ENCODE data around the gene RIMS4.

The RIMS4 gene

DNA sequence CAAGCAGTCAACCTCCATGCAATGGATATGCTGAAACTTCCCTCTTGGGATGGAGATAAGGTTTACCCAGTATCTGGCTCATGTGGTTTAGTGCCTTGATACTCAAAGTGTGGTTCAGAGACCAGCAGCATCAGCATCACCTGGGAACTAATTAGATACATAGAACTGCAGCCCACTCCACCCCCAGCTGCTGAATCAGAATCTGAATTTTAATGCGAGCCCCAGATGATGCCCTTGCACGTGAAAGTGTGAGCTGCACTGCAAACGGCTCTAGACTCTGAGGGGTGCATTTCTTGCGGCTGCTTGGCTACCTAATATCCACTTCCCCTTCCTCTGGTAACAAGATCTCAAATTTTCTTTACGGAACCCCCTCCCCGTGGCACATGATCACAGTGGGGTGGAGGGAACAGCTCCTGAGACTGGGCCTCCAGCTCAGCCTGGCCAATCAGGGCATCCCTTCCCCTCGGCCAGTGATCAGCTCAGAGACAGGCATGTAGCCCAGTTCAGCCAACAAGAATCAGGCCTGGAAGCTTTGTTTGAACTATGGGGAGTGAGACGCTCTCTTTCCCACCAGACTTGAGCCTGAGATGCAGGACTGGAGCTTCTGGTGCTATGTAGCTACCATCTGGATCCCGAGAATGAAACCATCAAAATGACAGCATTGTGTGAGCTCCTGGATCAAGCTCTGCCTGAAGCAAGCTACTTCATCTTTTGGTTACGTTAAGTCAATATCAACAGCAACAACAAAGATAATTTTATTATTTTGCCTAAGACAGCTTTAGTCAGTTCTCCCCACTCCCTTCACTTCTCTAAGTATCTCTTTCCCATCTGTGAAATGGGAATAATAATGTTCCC is 51.9 kb downstream of the RIMS4 start:
- no peak for ATAC-seq

DNA sequence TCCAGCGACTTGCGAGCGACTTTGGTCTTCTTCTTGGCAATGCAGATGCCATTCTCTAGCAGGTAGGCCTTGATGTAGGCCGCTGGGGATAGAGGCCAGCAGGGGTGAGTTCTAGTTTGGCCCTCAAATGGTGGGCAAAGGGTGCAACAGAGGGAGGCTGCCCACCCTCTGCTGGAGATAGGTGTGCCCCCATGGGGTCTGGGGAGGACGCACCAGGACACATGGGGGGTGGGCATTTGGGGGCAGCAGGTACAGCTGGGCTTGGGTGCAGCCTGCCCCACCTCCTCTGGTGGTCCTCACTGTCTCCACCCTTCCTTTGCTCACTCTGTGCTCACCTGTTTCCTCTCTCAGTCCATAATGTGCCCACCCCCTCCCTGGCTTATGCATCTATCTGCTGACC is 53.4 kb downstream of the RIMS4 start:
- no peak for ATAC-seq

GRCh38 chr20:44756011-44756688 is 54.2 kb downstream of the RIMS4 start:
- no peak for ATAC-seq

- ATAC-seq = no peak
Measured at GRCh38 chr20:44754554-44754953, 55.8 kb downstream of the RIMS4 start.

DNA sequence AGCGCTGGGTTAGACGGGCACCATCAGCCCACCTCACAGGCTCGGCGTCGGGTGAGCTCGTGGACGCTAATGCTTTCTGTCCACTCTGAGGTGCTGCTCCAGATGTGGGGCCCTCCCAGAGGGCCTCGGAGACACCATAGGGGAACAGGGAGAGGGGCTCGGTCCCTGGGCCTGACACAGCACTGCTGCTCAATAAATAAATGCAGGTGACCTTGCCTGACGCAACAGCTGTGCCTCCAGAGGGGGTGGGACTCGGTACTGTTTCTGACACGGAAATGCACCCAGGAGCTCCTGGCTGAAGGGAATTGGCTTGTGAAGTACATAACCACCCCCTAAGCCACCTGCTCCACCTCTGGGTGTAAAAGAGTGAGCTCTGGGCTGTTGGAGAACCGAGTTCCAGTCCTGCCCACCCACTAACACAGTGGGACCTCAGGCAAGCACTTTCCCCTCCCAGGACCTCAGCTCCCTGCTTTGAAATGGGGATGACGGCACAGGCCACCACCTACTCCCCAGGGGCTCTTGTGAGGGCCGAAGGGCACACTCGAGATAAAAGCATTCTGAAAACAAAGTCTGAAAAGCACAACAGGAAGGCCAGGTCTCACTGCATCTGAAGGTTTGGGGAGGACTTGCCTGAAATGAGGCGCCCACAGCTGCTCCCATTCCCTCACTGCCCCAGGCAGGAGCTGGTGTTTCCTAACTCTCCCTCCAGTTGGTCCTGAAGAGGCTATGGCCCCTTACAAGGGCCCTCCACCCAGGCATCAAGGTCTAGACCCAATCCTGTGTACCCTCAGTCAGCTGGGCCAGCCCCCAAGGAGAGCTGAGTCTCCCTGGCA is 58.0 kb downstream of the RIMS4 start:
- no peak for ATAC-seq

DNA sequence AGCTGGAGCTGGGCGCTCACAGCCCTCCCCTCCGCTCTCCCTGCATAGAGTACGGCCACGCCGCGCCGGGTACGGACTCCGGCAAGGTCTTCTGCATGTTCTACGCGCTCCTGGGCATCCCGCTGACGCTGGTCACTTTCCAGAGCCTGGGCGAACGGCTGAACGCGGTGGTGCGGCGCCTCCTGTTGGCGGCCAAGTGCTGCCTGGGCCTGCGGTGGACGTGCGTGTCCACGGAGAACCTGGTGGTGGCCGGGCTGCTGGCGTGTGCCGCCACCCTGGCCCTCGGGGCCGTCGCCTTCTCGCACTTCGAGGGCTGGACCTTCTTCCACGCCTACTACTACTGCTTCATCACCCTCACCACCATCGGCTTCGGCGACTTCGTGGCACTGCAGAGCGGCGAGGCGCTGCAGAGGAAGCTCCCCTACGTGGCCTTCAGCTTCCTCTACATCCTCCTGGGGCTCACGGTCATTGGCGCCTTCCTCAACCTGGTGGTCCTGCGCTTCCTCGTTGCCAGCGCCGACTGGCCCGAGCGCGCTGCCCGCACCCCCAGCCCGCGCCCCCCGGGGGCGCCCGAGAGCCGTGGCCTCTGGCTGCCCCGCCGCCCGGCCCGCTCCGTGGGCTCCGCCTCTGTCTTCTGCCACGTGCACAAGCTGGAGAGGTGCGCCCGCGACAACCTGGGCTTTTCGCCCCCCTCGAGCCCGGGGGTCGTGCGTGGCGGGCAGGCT is 60.1 kb downstream of the RIMS4 start:
- ATAC-seq = no peak

DNA sequence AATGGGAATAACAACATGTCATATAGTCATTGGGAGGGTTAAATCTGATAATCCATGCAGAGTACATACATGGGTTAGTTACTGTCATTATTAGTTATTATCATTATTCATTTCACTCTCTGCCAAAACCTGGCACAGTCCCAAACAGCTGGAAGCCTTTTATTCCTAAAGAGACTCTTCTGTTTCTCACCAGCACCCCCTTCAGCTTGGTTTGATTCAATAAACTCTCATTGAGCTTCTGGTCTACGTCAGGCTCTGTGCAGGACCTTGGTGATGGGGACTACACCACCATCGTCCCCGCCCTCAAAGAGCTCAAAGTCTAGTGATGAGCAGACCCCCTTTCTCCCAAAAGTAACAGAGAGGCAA is 62.4 kb downstream of the RIMS4 start:
- no peak for ATAC-seq

DNA sequence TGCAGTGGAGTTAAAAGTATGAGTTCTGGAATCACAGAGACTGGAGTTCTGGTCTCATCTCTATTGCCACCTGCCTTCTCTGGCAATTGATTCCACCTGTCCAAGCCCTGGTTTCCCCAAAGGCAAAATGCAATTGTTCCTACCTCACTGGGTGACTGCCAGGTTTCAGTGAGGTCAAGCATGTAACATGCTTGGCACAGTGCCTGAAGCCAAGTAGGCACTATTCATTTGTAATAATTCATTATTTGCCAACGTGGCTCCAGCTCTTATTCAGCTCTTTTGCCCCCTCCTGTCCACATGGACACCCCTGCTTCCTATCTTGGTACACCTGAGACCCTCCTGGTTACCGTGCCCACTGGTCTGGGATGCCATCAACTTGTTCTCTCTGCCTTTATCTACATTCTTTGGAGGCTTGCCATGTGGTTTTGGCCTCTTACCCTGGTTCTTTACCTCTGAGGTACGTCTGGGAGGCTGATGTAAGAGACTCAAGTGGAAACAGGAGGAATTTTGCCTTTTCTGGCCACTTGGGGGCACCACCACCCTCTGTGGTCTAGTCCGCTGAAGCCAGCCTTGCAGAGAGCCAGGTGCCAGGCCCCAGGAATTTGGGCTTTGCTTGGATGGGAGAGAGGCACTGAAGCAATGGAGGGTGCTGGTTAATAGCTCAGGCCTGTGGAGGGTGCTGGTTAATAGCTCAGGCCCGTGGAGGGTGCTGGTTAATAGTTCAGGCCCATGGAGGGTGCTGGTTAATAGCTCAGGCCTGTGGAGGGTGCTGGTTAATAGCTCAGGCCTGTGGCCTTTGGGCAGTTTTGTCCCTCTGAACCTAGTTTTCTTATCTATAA is 63.0 kb downstream of the RIMS4 start:
- peak; percentile 39 to 41 for ATAC-seq

- ATAC-seq = no peak
Measured at GRCh38 chr20:44746367-44747165, 63.8 kb downstream of the RIMS4 start.

DNA sequence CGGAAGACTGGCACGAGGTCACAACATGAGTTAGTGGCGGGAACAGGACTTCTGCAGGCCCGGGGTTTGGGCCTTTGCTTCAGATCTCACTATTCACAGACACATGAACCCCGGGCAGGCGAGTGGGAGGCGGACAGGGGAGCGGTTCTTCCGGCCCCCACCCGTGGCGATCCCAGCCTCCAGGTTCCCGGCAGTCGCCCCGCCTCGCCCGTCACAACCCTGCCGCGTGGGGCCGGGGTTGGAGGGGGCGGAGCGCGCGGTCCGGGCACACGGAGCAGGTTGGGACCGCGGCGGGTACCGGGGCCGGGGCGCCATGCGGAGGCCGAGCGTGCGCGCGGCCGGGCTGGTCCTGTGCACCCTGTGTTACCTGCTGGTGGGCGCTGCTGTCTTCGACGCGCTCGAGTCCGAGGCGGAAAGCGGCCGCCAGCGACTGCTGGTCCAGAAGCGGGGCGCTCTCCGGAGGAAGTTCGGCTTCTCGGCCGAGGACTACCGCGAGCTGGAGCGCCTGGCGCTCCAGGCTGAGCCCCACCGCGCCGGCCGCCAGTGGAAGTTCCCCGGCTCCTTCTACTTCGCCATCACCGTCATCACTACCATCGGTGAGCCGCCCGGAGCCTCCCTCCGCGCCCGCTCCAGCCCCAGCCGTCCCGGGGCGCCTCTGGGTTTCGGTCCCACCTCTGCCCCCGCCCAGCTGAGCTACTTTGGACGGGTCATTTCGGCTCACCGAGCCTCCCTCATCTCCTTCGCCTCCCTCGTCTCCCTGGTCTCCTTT is 64.6 kb downstream of the RIMS4 start, which contains the start of gene KCNK15:
Gene KCNK15, plus strand, starts transcription at position 268 of the 769 bp plus-strand sequence. Its CDS starts 46 bp downstream, at position 314.
- peak; percentile 52 to 72 for ATAC-seq

DNA sequence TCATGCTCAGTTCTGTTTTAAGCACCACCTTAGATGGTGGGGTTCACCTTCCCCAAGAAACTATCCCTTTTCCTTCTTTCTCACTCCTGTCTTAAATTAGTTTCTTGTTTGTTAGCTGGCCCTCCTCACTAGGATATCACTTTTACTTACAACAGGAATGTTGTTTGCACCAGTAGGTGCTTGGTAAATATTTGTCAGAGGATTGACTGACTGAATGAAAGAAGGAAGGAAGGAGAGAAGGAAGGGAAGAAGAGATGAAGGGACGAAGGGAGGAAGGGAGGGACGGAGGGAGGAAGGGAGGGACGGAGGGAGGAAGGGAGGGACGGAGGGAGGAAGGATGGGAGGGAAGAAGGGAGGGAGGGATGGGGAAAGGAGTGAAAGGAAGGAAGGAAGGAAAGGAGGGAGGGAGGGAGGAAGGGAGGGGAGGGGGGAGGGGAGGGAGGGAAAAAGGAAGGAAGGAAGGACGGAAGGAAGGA is 65.2 kb downstream of the RIMS4 start:
- ATAC-seq = no peak

GRCh38 chr20:44743916-44744655 is 66.3 kb downstream of the RIMS4 start:
- ATAC-seq = no peak

- no peak for ATAC-seq
Measured at GRCh38 chr20:44743080-44743701, 67.2 kb downstream of the RIMS4 start.

GRCh38 chr20:44742304-44743079 is 67.9 kb downstream of the RIMS4 start:
- ATAC-seq = no peak

- ATAC-seq = no peak
Measured at GRCh38 chr20:44739942-44740341, 70.4 kb downstream of the RIMS4 start.

- peak; percentile 50 for ATAC-seq
Measured at GRCh38 chr20:44738813-44739477, 71.4 kb downstream of the RIMS4 start.

GRCh38 chr20:44737116-44737515 is 73.2 kb downstream of the RIMS4 start:
- no peak for ATAC-seq

All from activated CD4-positive, CD25-positive, alpha-beta regulatory T cell treated with anti-CD3 and anti-CD28 coated beads, Interleukin-2, amount 50 U/mL, for 24 hours (primary cell).